RPMI8226 (cell line): ENCODE data around the gene MRFAP1.

Source experiments
- DNase-seq: peaks from one replicate; pipeline ENCODE4 v3.0.0-alpha.2; 2015

Gene MRFAP1

DNA sequence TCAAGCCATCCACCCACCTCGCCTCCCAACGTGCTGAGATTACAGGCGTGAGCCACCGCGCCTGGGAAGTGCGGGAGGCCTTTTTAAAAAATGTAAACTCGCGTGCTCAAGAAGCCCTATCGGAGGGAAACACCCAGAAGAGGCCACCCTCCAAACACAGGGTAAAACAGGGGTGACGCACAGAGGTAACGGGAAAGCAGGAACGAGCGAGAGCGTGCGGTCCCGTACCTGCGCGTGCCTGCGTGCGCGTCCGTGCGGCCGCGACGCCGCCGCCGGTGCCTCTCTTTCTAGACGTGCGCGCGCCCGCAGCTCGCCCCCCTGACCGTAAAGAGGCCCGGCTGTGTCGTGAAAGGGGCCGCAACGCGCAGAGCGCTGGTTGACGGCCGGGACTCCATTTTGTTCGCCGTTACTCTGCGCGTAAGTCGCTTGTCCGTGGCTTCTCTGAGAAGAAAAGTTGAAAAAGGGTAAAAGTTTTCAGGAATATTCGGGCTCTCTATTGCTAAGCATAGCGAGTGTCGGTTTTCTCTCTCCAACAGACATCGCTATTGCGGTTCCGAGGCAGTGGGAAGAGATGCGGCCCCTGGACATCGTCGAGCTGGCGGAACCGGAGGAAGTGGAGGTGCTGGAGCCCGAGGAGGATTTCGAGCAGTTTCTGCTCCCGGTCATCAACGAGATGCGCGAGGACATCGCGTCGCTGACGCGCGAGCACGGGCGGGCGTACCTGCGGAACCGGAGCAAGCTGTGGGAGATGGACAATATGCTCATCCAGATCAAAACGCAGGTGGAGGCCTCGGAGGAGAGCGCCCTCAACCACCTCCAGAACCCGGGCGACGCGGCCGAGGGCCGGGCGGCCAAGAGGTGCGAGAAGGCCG is at the start of gene MRFAP1:
Gene MRFAP1, plus strand, starts transcription at position 394 of the 872 bp plus-strand sequence. Its CDS starts 178 bp downstream, at position 572.
- DNase-seq: peak; percentile 94

DNA sequence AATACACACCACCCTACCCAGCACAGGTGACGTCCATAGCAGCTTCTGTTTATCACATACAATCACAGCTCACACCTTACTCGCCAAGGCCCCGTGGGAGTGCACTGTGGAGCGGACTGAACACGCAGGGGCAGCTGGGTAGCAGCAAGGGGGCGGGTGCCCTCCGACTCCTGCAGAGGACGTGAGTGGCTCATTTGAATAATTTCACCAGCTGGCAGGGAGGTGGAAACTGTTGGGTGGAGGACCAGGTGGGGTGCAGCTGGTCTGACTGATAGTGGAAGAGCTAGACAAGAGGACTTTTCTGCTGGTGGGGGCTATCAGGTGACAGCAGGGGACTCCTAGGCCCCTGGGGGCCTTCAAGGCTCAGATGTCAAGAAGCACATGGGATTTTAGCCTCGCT is 49.2 kb upstream of the MRFAP1 start:
- DNase-seq: no peak

DNA sequence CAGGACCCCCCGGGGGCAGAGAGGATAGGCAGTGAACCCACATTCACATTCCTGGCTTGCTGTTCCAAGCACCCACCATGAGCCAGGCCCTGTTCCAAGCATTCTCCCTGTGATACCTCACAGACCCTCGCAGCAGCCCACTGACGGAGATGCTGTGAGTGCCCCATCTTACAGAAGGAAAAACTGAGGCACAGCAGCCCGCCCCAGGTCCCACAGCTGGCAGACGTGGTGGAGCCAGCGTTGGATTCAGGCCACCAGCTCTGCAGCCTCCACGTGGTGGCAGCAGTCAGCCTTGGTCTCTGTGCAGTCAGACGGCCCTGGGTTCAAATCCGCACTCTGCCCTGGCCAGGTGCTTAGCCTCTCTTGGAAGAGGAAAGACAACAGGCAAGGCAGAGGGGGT is 48.7 kb upstream of the MRFAP1 start:
- peak; percentile 12 for DNase-seq

DNA sequence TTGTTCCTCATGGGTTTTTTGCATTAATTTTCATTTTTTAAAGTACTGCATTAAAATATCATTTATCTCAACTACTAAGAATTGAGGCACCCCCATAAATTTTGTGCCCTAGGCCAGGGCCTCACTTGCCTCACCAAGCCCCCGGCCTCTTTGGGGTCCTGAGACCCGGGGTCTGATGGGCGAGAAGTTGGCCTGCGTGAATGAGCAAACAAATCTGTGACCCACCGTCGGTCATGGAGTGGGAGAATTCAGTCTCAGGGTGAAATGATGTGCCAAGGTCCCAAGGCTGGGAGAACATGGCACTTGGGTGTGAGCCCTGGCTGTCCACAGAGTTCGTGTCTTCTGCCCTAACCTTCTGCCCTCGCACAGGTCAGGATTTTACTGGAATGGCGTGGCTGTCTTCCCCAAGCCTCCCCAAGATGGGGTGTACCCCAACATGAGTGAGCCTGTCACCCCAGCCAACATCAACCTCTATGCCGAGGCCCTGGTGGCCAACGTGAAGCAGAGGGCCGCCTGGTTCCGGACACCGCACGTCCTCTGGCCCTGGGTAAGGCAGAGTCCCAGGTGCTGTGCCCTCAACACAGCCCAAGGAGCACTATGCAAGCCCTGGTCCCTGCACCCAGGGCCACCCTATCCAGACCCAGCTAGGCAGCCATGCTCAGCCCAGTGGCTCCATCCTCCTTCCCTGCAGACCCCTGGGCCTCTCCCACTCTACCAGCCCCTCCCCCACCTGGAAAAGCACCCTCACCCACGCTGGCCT is 47.5 kb upstream of the MRFAP1 start:
- DNase-seq: no peak

DNA sequence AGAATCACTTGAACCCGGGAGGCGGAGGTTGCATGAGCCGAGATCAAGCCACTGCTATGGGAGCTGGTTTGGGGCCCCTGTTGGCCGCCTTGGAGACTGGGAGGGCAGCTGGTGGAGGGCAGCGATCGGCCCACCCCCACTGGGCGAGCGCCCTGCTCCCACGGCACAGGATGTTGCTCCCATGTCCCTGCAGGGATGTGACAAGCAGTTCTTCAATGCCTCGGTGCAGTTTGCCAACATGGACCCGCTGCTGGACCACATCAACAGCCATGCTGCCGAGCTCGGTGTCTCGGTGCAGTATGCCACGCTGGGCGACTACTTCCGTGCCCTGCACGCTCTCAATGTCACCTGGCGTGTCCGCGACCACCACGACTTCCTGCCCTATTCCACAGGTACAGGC is 46.1 kb upstream of the MRFAP1 start:
- no peak for DNase-seq

DNA sequence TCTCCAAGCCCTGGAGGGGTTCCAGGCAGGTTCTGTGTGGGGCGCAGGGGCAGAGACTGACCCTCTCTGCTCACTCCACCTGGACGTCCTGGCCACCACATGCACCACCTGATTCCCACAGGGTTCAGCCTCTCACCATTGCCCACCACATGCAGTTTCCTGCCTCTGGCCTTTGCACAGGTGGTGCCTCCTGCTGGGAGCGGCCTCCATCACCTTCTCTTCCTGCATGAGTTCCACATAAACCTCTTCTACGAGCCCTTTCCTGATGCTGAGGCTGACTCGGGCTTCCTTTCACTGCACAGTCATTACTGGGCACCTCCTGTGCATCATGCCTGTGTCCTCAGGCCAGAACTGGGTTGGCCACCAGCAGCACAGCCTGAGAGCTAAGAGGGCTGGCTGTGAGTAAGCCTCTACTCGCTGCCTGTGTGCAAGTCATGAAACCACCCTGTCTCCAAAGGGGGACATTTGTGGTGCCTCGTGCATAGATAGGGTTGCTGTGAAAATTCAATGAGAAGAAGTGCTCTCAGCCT is 45.6 kb upstream of the MRFAP1 start:
- no peak for DNase-seq

DNA sequence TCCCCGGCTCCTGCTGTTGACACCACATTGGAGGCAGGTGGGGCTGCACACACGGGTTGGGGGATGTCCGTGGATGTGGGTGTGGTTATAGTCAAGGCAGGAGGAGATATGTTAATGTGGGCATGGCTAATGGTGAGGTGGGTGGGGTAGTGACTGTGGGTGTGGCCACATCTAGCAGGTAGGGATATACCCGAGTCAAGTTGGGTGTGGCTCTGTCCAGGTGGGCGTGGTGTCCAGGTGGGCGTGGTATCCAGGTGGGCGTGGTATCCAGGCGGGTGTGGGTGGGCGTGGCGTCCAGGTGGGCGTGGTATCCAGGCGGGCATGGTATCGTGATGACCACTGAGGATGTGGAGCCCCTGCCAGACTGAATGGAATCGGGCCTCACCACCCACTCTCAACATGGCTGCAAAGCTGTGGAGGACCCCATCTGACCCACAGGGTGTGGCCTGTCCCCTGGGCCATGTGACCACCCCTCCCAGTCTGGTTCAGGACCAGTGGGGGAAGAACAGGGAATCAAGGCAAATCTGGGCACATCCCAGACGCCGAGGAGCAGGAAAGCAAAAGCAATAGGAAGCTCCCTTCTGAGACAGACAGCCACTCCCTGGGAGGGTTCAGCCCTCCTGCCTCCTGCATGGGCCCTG is 44.5 kb upstream of the MRFAP1 start:
- DNase-seq: peak; percentile 8

DNA sequence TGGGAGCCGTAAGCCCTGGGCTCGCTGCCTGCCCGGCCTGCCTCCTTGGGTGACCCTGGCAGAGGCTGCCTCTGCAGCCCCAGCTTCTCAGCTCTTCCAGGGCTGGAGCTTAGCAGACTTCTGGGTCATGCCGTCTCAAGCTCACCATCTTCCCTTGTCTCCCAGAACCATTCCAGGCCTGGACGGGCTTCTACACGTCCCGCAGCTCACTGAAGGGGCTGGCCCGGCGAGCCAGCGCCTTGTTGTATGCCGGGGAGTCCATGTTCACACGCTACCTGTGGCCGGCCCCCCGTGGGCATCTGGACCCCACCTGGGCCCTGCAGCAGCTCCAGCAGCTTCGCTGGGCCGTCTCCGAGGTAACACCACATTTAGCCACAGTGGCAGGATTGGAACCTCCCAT is 43.5 kb upstream of the MRFAP1 start:
- DNase-seq: no peak

DNA sequence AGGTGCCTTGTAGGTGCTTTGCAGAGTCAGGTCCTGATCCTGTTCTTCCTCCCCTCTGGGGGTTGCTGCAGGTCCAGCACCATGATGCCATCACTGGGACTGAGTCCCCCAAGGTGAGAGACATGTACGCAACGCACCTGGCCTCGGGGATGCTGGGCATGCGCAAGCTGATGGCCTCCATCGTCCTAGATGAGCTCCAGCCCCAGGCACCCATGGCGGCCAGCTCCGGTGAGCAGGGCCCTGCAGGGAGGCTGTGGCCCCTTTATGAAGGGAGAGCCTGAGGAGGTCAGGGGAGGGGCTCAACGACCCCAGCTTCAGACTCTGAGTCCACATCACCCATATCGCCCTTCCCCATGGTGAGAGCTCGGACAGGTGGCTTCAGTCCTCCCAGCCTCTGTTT is 42.4 kb upstream of the MRFAP1 start:
- DNase-seq: no peak

DNA sequence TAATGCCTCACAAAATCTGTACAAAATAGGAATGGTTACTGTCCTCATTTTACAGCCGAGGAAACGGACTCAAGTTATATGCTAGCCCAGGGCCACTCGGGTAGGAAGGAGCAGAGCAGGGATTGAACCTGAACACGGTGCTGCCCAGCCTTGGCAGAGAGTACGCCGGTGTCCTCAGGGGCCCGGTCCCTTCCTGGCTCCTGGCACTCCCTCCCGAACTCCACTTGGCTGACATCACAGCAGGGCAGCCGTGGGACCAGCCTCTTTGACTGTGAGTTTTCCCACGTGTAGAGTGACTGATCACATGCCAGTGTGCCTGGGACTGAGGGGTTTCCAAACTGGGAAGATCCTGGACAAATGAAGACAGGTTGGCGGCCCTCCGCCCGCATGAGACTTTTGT is 41.8 kb upstream of the MRFAP1 start:
- DNase-seq: no peak

DNA sequence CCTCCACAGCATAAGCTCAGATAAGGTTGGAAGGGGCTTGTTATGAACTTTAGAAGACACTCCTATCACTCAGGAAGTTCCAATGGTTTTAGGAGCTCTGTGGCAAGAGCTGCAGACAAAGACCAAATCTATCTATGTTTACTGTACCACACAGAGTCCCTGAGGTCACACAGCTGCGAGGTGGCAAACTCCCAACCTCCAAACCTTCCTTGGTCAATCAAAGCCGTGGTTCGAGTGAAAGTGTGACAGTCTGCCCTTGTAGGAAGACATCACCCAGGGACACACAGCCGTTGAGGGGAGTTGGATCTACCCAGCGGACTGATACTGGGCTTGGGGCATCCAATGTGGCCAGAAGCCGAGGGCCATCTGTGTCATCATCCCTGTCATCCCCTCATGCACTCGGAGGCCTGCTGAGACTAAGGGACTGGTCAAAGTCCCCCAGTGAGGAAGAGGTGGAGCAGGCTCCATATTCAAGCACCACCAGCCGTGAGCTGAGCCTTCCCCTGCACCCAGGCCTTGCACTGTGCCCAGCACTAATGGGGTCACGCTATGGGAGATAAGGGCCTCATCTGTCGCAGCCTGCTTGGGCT is 38.7 kb upstream of the MRFAP1 start:
- no peak for DNase-seq

DNA sequence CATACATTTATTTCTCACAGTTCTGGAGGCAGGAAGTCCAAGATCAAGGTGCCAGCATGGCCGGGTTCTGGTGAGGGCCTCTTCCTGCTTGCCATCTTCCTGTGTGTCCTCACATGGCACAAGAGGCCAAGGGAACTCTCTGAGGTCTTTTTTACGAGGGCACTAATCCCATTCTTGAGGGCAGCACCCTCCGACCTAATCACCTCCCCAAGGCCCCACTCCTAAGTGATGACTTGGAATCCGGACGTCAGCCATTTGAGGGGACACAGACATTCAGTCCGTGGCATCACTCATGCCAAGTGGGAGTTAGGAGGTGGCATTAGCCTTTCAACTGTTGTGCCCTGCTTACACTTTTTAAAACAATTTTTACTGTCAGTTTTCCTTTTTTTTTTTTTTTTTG is 38.2 kb upstream of the MRFAP1 start:
- no peak for DNase-seq

DNA sequence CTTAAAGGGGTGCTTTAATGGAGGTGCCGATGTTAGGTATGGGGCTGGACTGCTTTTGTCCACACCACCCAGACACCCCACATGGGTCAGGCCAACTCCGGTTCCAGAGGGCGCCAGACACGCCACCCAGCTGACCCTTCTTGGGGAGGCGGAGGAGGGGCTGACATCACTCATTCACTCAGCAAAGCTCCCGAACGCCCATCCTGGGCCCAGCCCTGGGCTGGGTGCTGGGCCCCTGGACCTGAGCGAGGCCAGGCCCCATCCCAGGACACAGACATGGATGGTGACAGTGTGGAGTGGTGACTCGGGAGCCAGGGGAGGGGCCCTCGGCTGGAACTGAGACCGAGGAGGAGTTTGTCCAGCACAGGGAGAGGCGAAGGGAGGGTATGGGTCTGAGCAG is 37.4 kb upstream of the MRFAP1 start:
- DNase-seq: no peak

DNA sequence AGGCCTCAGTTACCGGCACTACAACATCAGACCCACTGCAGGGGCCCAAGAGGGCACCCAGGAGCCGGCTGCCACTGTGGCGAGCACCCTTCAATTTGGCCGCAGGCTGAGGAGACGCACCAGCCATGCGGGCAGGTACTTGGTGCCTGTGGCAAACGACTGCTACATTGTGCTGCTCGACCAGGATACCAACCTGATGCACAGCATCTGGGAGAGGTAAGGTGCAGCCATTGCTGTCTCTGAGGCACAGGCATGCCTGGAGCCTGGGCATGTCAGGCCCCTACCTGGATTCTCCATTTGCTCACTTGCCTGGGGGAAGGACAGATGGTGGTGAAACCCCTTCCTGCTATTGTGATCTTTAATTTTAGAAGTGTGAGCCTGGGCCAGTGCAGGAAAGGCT is 35.4 kb upstream of the MRFAP1 start:
- no peak for DNase-seq

DNA sequence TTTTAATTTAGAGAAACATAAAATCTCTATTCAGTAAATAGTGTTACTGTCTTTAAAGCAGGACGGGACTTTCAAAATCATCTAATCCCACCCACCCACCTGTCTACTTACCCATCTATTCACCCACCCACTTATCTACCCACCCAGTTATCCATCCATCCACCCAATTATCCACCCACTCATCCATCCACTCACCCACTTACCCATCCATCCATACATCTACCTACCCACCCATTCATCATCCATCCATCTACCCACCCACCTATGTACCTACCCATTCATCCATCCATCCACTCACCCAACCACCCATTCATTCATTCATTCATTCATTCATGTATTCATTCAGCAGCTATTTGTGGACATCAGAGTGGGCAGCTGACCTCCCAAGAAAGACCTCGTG is 34.9 kb upstream of the MRFAP1 start:
- no peak for DNase-seq

DNA sequence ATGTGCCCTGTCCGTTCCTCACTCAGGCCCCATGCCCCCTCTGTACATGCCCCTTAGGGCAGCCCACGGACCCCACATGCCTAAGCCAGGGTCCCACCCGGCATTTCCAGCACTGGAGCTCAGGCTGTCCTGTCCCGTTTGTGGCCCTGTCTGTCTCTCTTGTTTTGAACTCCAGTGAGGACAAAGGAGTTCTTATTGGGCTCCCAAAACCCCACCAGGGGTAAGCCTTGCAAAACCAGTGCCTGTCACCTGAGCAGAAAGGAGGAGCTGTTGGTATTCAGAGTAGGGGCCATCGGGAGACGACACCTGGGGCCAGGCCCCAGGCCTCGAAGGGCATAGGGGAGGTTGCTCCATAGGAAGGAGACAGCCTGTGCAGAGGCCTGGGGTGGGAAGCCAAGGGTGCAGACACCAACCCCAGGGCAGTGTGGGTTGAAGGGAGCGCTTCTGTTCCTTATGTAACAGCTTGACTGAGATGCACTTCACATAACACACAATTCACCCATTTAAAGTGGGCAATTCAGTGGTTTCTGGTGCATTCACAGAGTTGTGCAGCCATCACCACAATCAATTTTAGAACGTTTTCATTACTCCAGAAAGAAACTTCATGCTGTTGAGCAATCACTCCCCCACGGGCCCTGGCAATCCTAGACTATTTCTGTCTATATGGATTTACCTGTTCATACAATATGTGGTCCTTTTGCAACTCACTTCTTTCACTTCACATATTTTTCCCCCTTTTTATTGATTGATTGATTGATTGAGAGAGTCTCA is 33.8 kb upstream of the MRFAP1 start:
- no peak for DNase-seq

DNA sequence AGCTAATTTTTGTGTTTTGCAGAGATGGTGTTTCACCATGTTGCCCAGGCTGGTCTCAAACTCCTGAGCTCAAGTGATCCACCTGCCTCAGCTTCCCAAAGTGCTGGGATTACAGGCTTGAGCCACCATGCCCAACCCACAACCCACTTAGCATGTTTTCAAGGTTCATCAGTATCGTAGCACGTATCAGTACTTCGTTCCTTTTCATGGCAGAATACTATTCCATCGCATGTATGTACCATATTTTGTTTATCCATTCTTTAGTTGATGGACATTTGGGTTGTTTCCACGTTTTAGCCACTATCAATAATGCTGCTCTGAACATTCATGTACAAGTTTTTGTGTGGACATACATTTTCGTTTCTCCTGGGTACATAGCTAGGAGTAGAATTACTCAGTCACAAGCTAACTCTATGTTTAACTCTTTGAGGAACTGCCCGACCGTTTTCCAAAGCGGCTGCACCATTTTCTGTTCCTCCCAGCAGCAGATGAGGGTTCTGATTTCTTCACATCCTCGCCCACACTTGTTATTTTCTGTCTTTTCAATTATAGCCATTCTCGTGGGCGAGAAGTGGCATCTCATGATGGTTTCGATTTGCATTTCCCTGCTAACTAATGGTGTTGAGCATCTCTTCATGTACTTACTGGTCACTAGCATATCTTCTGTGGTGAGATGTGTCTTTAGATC is 33.0 kb upstream of the MRFAP1 start:
- DNase-seq: no peak

DNA sequence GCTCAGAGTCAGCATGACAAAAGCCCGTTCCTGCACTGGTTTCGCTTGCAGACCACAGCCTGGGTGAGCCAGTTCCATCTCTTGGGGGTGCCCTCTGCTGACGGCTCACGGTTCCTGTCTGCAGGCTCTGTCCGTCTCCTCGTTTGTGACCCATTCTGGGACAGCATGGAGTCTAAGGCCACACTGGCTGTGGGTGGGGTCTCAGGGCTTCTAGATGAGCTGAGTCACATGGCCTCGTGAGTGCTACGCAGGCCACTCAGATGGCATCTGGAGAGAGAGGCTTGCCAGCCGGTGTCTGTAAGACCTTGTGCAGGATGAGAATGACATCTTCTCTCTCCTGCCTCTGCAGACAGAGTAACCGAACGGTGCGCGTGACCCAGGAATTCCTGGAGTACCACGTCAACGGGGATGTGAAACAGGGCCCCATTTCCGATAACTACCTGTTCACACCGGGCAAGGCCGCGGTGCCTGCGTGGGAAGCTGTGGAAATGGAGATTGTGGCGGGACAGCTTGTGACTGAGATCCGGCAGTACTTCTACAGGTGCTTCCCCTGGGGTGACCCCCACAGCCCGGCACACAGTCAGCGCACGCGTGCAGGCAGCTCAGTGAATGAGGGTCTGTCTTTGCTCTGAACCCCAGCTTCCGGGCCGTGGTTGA is 31.6 kb upstream of the MRFAP1 start:
- DNase-seq: no peak

DNA sequence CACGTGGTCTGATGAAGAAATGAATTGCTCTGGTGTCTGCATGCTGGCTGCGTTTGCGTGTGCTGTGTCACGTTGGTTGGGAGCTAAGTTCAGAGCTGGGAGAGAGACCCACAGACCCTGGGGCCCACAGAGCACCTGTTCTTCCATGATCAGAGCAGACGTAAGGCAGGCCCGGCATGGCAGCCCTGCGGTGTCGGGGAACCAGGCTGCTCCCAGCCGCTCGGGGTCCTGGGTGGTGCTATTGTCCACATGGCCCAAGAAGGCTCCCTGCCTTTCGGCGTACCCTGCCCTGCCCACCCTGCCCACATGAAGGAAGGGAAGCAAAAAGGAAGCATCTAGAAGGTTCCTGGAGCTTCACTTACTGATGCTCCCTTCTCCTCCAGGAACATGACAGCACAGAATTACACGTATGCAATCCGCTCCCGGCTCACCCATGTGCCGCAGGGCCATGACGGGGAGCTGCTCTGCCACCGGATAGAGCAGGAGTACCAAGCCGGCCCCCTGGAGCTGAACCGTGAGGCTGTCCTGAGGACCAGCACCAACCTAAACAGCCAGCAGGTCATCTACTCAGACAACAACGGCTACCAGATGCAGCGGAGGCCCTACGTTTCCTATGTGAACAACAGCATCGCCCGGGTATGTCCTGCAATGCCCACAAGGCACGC is 30.9 kb upstream of the MRFAP1 start:
- no peak for DNase-seq

DNA sequence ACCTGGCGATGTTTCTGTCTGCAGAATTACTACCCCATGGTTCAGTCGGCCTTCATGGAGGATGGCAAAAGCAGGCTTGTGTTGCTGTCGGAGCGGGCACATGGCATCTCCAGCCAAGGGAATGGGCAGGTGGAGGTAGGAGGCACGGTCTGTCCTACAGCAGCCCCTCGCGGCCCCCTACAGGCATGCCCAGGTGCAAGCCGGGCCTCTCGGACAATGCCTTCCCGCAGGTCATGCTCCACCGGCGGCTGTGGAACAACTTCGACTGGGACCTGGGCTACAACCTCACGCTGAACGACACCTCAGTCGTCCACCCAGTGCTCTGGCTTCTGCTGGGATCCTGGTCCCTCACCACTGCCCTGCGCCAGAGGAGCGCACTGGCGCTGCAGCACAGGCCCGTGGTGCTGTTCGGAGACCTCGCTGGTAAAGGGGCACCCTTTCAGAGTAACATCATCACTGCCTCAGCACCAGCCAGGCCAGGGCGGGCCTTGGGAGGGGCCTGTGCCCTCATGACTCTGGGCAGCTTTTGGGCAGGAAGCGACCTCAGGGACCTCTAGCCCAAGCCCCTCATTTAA is 29.5 kb upstream of the MRFAP1 start:
- DNase-seq: no peak
